HG02981 (cell line): Measurements from ENCODE around the gene EBF3.
"Not testable (repeated sequence)": the region's sequence is repeated elsewhere in the genome, so short reads cannot be mapped to it uniquely, and the experiment has no call there.

ENCODE experiments used
- ATAC-seq: cut with Tn5 transposase; IDR thresholded peaks from one replicate; pipeline ENCODE4 v1.9.1; 2021; ENCODE audit warnings: mild to moderate bottlenecking, moderate library complexity; ENCODE audit not compliant: unreplicated experiment

Gene EBF3

DNA sequence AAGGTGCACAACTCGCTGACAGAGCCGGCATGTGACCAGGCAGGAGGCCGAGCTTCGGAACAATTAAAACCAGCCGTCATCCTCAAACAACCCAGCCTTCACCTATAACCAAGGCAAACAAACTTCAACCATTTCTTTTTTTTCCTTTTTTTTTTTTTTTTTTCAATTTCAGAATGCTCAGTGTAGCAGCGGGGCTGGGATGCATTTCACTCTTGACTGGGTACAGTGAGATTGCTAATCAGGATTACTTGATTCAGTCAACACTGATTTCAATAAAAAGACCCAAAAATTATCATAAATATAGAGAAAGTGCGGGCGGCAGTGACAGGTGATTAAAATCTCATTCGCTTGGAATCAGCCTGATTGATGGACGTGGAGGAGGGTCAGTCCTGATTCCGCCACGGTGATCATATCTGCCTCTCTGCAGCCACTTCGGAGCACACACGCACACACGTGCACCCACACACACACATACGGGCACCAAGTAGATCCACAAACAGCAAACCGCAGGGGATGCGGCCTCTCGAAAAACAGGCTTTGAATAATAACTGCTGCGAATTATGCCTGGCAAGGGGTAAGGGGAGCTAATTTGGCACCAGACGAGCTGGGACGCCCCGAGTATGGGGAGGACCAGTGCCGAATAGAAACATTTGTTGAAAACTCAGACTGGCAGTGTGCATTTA lies 31.2 kb downstream of the EBF3 start:
- no peak for ATAC-seq

DNA sequence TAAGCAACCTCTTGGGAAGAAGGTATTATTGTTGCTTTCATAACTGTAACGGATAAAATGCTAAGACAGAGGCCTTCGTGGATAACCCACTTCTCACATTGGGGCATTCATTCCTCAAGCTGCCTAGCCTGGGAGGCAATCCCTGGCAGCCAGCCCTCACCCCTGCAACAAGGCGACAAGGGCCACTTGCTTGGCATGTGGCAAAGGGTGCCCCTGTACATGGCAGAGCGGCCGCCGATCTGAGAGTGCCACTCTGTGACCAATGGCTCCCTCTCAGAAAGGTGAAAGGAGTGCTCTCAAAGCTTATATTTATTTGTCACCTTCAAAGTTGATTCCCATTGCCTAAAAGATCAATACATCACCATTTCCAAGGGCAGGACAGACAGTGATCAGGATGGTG lies 31.9 kb downstream of the EBF3 start:
- ATAC-seq, result no peak

DNA sequence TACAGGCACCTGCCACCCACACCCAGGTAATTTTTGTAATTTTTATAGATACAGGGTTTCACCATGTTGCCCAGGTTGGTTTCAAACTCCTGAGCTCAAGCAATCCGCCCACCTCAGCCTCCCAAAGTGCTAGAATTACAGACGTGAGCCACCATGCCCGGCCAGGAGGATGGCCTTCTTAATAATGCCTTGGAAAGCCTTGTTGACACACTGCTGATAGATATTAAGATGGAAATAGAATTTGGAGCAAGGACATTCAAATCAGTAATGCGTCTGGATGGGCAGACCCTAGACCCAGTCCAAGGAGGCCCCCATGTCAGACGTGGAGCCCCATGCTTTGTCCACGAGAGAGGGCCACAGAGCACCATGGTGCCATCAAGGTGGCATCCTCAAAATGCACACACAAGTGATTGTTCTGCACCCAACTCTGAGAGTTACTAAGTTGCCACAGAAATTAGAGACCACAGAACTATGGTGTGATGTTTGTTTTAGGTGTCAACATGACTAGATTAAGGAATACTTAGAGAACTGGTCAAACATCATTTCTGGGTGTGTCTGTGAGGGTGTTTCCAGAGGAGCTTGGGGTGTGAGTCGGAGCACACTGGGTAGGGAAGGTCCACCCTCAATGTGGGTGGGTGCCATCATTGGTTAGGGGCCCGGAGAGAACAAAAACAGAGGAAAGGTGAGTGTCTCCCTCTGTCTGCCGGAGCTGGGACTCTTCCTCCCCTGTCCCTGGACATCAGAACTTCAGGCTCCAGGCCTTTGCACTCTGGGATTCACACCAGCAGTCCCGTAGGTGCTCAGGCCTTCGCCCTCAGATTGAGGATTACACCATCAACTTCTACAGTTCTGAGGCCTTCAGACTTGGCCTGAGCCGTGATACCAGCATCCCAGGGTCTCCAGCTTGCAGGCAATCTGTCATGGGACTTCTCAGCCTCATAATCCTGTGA lies 34.5 kb downstream of the EBF3 start:
- ATAC-seq, result no peak

DNA sequence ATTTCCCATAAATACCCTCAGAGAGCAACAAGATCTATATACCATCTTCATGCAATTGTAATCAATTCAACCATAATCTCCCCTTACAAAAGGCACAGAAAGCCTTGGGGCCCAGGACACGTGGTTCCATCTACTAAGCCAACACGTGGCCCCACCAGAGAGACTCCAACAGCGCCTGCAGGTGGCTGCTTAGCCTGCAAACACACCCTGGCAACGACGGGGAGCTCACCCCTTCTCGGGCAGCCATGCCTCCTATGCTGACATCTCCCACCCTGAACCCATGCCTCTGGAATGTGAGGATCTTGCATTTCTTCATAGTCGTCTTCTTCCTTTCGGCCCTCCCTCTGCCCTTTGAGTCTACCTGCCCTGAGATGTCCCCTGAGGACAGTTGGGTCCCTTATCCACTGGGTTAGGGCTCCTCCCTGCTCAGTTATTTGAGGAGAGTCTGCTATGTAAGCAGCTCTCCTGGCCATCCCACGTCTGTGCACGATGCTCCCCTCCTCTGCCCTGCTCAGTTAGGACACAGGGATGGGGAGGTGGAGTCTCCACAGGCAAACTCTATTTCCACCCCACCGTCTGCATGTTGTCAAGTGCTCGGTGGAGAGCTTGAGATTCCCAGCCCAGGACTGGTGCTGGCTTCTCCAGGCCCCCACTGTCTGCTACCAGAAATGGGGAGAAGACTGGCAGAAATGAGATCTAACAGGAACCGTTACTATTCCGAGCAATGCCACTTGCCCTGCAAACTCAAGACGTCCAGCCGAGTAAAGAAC lies 36.5 kb downstream of the EBF3 start:
- ATAC-seq, result no peak

DNA sequence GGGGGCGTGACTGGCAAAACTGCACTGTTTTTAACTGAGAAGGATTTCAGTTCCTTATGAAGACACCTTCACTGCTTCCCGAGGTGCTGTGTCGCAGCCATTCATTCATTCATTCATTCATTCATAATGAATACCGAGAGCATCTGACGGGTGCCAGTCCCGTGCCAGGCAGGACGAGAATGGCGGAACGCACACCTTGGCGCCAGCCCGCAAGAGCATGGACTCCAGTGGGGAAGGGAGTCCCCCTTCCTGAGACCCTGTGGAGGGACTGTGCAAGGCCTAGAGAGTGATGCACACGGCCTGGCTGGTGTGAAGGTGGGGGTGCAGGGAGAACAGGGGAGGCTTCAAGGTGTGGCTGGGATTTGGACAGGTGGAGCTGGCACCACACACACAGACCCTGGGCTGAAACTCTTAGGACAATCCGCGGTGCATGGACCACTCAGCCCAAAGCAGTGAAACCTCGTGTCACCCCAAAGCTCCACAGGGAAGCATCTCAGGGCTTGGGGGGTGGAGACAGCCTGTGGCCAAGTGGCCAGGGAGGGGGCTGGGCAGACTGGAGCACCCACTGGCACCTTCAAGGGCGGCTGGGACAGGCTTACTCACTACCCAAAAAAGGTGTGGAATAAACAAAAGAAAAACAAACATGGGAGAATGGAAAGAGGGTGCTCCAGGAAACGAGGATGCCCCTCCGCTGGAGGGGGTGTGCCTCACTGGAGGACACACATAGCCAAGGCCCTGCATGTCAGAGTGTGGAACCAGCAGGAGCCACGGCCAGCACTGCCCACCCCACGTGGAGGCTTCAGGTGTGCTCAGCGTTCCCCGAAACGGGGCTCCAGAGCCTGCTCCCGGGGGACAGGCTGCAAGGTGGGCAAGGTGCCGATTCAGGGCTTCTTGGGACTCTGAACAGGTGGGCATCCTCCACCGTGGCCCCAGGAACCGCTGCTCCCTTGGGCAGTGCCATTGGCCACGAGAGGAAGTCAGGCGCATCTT lies 37.7 kb downstream of the EBF3 start:
- ATAC-seq, result no peak

DNA sequence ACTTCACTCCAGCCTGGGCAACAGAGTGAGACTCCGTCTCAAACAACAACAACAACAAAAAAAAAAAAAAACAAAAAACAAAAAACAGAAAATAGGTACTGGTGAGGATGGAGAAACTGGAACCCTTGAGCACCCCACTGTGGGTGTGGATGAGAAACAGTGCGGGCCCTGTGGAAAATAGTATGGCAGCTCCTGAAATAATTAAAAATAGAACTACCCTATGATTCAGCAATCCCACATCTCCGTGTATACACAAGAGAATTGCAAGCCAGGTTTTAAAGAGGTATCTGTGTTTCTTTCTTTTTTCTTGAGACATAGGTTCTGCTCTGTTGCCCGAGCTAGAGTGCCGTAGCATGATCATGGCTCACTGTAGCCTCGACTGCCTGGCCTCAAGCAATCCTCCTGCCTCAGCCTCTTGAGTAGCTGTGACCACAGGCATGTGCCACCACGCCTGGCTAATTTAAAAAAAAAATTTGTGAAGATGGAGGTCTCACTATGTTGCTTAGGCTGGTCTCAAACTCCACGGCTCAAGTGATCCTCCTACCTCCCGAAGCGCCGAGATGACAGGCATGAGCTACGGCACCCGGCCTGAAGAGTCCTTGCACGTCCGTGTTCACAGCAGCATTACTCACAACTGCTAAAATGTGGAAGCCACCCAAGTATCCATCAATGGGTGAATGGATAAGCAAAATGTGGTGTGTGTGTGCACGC lies 39.5 kb downstream of the EBF3 start:
- ATAC-seq, result no peak

DNA sequence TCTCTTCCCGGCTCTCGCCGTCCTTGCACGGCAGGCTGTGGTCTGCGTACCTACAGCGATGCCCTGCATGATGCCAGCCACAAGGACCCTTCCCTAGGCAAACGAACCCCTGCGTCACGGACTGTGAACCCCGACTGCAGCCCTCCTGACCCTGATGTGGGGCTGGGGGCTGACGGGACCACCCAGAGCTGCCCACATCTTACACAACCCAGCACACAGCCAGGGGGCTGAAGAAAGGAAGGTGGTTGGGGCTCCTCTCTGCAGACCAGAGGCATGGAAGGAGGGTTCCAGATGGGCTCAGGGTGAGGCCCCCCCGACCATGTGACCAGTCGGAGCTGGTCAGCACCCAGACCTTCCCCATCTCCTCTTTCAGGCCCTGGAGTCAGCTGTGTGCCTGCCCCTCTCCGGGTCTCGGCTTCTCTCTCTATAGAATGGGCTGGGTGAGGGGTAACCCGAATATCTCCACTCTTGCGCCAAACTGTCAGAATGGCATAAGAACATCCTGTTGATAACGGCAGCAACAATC lies 41.4 kb downstream of the EBF3 start:
- ATAC-seq, result no peak

DNA sequence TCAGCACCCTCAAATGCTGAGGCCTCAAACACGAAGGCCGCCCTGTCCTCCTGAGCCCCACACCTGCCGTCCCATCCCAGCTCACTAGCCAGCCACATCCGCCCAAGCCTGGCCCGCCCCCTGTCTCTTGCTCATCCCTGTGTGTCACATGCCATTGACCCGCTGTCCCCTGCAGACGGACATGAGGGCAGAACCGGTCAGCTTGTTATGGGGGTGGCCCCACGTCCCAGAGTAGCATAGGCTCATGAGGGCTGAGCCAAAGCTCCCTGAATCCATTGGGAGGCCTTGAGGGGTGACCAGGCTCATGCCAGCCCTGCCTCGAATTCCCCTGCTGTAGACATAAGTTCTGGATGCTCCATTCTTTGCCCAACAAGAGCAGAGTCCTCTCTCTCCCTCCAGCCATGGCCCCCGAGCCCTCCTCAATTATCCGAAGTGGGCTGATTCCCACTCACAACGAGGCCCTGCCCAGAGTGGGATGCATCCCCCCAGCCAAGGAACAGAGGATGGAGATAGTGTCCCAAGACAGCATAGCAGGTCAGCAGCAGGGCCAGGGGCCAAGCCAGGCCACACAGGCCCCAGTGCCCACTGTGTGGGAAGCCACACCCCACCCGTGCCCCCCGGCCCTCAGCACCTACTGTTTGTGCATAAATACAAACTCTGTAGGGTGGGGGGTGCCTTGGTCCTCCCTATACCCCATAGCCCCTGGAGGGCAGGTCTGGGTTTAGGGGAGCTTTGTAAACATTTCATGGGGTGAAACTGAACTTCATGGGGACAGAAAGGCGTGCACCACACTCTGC lies 42.1 kb downstream of the EBF3 start:
- no peak for ATAC-seq

DNA sequence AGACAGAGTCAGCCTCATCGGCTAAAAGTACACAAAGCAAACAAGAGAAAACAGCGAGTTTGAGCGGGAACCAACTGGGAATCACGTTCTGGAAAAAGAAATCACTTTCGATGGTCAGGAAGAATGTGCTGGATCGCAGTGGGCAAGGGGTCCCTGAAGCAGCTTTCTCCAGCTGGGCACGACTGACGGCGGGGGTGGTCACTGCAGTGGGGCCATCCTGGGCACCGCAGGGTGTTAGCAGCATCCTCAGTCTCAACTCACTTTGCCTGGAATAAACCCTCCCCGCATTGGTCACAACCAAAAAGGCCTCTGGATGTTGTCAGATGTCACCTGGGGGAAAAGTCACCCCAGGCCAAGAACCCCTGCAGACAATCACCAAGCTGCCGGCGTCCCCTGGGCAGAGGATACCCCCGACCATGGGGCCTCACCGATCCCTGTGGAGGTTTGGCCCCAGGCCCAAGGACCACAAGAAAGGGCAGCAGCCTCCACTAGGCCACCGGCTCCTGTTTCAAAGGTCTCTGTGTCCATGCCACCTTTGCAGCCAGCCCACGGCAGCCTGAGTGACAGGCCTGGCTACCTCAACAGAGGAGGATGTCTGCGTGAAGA lies 42.9 kb downstream of the EBF3 start:
- no peak for ATAC-seq

DNA sequence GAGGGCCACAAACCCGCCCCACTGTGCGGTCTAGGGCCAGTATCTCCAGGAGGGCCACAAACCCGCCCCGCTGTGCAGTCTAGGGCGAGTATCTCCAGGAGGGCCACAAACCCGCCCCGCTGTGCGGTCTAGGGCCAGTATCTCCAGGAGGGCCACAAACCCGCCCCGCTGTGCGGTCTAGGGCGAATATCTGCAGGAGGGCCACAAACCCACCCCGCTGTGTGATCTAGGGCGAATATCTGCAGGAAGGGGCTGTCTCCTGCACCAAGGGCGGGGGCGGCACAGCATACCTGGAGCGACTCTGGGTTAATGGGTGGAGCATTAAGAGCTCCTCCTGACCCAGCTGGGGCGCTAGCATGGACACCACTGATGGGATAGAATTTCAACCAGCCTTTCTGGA lies 43.9 kb downstream of the EBF3 start:
- ATAC-seq, result not testable (repeated sequence)

DNA sequence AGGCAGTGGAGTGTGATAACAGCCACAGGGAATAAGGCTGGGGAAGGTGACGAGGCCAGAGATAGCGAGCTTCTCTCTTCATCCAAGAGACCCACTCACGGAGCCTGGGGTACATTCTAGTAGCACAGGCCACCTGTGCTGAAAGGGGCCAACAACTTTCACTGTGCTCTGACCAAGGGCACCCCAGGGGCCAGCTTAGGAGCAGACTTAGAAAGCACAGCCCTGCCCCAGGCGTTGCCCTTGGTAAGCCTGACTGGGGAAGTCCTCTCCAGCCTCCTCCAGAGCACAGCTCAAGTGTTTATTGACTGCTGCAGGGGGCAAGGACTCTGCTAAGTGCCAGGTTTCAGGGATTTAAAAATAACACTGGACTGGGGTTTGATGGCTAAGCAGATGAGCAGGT lies 44.7 kb downstream of the EBF3 start:
- ATAC-seq, result no peak

DNA sequence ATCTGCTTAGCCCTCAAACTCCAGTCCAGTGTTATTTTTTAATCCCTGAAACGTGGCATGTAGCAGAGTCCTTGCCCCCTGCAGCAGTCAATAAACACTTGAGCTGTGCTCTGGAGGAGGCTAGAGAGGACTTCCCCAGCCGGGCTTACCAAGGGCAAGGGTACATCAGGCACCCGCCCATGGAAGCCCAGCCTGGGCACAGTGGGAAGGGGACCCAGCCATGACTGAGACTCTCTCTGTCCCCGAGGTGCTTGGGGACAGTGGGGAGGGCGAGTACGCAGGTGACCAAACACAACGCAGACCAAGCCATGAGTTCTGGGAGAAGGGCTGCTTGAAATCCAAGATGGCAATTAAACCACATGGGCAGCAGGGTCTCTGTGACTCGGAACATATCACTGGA lies 45.2 kb downstream of the EBF3 start:
- ATAC-seq, result no peak

DNA sequence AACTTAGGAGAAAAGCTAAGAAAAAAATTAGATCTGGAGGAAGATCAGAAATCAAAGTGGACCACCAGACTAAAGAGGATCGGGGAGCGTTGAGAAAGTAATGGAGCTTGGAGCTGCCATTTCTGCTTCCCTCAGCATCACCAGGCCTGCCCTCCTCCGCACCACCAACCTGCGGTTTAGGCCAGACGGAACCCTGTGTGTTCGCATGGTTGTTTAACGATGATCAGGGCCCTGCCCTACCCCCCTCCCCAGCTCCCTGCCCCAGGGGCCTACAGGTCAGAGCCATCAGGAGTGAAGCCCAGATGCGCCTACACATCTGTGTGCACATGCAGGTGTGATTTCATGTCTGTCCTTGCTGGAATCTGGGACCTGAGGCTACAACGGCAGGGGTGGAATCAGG lies 45.7 kb downstream of the EBF3 start:
- ATAC-seq, result no peak

DNA sequence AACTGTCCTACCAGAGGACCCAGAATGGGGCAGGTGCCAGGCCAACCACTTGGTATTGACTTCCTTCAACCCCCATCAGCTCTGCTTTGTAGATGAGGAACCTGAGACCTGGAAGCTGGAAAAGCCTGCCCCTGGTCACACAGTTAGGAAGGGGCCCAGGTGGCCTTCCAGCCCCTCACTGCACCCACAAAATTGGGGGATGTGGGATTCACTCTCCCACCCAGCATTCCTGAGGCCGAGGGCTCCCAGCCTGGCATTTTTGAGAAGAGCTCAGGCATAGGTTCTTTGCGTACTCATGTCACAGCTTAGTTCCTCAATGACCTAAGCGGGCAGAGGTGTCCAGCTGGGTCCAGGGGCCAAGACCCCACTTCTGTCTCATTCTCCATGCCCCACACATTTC lies 46.1 kb downstream of the EBF3 start:
- no peak for ATAC-seq

DNA sequence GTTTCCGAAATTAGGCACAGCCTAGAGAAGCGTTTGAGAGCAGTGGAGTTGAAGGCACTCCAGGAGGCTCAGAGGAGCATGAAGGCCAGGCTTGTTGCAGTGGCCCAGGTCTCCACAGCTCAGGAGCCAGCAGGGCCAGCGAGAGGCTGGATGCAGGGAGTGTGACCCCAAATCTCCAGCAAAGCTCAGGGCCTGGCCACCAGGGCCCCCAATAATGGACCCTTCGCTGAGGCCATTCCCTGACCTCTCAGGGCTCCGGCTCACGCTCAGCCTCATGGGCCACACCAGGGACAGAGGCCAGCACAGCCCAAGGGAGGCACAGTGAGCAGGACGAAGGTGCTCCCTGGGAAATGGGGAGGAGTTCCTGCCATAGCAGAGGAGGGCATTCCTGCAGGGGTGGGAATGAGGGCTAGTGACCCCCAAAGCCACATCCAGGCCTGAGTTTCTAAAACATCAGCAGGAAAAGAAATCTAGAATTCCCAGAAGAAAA lies 47.5 kb downstream of the EBF3 start:
- ATAC-seq, result no peak

DNA sequence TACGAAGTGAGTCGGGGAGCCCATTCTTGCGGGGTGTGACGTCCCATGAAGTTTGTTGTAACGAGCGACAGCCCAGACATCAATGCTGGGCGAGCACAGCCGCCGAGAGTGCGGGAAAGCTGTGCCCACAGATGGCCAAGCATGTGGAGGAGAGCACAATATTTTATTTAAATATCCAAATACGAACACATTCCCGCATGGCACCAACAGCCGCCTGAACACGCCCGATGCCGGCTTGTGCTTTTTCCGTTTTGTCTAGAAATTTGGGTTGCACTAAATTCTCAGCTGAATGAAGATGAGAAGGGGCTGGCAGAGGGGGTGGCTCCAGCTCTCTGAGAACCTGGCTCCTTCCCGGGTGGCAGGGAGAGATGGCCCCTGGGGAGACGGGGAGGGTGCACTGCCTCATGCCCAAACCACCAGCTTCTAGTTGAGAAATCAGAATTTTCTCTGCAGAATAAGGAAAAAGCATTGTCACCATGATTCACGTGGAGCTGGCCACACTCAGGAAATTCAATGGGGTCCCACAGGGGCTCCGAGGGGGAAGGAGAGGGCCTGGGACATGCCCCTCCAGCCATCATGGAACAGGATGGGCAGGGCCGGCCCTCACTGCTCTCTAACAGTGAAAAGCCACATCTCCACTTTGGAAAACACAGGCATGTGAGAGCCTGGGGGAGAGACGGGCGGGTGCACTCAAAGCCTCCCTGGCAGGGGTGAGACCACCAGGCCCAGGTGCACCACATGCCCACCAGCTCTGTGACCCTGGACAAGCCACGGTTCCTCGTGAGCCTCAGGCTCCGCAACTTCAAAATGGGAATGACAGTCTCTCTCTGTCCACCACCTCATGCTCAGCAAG lies 48.3 kb downstream of the EBF3 start:
- ATAC-seq, result no peak

DNA sequence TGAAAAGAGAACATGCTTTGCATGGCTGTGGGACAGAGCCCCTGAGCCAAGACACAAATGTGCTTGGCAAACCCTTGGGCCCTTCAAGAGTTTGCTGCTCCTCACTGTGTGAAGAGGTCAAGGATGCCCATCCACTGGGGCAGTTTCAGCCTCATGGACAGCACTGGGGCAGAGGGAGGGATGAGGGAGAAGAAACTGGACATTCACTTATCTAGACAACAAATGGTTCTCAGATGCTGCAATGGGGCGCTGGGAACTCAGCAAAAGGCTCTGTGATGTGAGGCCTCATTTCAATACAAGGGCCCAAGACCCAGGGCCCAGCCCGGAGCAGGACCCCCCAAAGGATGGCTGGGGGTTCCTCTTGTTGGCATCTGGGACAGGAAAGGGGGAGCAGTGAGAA lies 49.1 kb downstream of the EBF3 start:
- ATAC-seq, result no peak
